HG02981 (cell line): ENCODE data around the gene P2RX6.
"Not testable (repeated sequence)": the region's sequence is repeated elsewhere in the genome, so short reads cannot be mapped to it uniquely, and the experiment has no call there.

Experiments used
- ATAC-seq: cut with Tn5 transposase; IDR thresholded peaks from one replicate; pipeline ENCODE4 v1.9.1; 2021; ENCODE audit warnings: mild to moderate bottlenecking, moderate library complexity; ENCODE audit not compliant: unreplicated experiment

Gene P2RX6

GRCh38 chr22:21030621-21031544 lies 15.9 kb downstream of the P2RX6 start:
- no peak for ATAC-seq

DNA sequence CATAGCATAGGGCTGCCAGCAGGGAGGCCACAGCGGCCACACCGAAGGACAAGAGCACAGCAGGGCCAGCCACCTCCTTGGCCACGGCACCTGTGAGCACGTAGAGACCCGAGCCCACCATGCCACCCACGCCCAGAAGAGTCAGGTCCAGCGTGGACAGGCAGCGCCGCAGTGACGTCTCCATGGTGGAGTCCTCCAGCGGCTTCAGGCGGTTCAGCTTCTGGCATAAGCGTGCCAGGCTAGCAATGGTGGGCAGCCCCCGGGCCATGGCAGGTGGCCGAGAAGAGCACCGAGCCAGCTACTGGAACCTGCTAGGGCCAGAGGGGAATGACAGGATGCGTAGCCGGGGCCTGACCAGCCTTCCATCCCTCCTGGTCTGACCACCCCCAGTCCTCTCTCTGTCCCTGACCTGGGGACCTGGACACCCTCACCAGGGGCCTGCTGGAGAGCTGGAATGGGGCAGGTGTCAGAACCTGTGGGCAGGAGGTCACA lies 16.6 kb downstream of the P2RX6 start:
- ATAC-seq, result no peak

DNA sequence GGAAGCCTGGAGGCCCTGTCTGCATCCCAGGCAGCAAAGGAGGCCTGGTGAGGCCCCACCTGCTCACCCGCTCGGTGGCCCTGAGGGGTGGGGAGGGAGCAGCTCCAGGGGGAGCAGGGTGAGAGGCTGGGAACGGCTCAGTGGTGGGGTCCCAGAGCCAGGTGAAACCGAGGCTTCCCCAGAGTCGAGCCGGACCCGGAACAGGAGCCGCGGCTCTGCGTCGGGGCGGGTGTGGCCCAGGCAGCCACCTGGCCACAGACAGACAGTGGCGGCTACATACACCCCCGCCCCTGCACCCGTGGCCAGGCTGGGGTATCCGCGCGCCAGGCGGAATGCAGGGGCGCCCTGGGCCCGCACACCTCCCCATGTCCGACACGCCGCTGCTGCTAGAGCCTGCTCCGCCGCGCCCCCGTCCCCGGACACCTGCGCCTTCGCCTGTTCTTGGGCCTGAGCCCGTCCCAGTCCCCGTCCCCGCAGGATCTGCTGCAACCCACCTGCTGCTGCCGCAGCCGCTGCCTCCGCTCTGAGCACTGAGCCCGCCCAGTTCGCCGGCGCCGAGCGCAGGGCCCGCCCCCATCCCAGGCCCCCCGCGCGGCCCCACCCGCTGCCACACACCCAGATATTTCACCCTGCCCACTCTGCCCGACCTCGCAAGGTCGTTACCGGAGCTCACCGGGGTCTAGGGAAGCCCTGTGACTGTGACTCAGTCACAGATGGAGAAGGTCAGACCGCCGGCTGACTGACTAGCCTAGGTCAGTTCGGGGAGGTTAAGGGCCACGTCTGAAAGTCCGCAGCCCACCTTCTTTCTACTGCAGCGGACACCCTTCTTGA lies 17.3 kb downstream of the P2RX6 start, which contains the start of gene SLC7A4:
SLC7A4 (minus strand) TSS at position 525 of the 831 bp plus-strand sequence. CDS start 749 bp downstream, outside the sequence.
- no peak for ATAC-seq

- no peak for ATAC-seq
Measured at GRCh38 chr22:21032868-21033688, 18.1 kb downstream of the P2RX6 start.

- no peak for ATAC-seq
Measured at GRCh38 chr22:21033895-21034294, 18.9 kb downstream of the P2RX6 start.

- ATAC-seq, result no peak
Measured at GRCh38 chr22:21034989-21035388, 20.0 kb downstream of the P2RX6 start.

DNA sequence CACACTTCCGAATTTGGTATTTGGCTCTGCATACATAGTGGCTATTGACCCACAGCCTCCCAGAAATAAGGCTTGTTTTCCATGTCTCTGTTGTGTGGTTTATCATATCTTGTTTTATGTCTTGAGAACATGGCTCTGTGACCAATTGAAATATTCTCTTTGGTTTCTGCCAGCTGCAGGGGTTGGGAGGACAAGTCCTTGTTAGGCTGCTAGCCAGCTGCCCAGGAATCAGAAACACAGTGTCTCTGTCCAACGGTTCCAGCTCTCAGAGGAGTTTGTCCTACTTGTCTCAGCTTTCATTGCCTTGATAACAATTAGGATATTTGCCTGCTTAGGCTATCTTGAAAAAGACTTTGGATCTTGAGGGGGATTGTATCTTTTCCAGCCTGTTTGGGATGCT lies 23.4 kb downstream of the P2RX6 start:
- no peak for ATAC-seq

DNA sequence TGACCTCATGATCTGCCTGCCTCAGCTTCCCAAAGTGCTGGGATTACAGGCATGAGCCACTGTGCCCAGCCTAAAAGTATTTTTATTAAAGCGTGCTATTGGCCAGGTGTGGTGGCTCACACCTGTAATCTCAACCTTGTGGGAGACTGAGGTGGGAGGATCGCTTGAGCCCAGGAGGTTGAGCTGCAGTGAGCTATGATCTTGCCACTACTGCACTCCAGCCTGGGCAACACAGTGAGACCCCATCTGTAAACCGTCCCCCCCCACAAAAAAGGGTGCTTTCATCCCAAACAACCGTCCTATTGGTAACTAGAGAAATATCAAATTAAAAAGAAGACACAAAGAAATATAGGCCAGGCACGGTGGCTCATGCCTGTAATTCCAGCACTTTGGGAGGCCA lies 24.2 kb downstream of the P2RX6 start:
- ATAC-seq, result not testable (repeated sequence)

GRCh38 chr22:21041937-21042336 lies 27.0 kb downstream of the P2RX6 start:
- ATAC-seq, result no peak

DNA sequence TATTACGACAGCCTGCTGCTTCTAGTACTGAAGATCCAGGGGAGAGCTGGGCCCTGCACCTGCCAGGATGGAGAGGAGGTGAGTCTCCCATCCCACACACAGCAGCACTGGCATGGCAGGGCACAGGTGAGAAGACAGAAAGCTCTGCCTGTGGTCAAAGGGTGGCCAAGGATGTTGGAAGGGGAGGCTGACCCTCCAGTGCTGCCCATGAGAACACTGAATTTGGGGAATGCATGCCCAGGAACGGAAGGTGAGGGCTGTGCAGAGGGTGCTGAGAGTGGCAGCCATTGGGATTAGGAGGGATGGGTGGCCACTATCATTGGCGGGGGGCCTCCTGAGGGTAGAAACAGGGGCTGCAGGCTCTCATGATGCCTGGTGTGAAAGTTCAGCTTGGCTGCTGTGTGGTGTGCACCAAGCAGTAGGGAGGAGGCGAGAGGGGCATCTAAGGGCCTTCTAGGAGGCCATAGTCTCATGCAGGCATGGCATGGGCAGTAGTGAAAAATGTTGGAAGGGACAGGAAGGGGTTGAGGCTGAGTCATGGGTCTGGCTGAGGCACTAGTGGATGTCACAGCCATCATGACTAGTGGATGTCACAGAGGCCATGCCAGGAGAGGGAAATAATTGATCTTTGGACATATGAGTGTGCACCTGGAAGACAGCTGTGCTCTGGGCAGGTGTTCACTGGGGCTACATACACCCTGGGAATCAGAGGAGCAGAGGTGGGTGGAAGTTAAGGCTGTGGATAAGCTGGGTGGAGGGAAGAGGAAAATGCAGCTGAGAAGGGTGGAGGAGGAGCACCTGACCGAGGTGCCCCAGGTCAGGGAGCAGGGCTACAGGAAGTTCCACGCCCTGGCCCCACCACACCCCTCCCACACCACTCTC lies 28.3 kb downstream of the P2RX6 start:
- ATAC-seq, result no peak

GRCh38 chr22:21043860-21044535 lies 29.0 kb downstream of the P2RX6 start:
- no peak for ATAC-seq

DNA sequence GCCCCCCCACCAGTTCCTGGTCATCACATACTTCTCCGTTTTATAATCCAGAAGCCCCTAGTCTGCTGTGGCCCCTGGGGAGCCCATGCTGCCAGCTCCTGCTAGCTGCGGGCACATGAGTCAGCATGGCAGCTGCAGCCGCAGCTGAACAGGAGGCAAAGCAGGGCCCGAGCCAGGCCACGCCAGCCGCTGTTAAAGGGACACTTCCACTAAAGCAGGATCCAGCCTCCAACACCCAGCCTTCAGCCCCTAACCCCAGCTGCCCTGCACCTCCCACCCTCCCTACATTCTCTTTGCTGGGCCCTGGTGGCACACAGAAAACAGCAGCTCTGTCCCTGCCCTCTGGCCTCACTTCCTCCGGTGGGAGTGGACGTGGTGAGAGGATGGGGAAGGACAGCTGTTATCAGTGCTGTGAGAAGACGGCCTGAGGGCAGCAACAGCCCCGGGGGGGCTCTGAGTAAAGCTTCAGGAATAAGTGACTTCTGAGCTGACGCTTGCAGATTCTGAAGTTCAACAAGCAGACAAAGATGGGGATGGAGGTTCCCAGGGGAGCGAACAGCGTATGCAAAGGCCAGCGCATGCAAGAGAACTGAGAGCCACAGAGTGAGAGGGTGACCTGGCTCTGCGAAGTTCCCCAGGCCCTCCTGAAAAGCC lies 30.1 kb downstream of the P2RX6 start:
- ATAC-seq, result peak; percentile 16

- ATAC-seq, result peak; percentile 86
Measured at GRCh38 chr22:21045585-21046294, 30.8 kb downstream of the P2RX6 start, which contains the start of gene LRRC74B. Gene LRRC74B (plus strand): TSS chr22:21045946. CDS start chr22:21045987, 41 bp downstream.

DNA sequence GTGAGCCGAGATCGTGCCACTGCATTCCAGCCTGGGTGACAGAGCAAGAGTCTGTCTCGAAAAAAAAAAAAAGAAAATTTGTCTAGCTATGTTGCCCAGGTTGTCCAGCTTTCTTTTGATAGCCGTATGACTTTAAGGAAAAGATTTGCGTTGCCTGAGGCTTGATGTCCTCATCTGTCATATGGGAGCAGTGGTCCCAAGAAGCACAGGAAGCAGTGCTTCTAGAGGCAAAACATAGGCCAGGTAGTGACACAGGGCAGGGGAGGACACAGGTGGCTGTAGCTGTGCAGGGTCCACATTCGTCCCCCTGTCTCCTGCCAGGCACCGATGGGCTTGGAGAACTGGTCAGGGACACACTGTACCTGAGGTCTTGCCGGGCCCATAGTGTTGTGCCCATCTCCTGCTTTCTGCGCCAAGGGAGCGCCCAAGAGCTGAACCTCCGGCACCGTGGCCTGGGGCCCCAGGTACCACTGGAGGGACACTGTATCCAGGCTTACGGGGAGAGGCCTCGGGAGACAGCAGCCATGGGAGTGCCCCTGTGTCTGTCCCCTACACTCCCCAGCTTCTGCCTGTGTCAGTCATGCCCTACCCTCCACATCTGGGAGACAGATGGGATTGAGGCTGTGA lies 32.2 kb downstream of the P2RX6 start:
- ATAC-seq, result no peak

DNA sequence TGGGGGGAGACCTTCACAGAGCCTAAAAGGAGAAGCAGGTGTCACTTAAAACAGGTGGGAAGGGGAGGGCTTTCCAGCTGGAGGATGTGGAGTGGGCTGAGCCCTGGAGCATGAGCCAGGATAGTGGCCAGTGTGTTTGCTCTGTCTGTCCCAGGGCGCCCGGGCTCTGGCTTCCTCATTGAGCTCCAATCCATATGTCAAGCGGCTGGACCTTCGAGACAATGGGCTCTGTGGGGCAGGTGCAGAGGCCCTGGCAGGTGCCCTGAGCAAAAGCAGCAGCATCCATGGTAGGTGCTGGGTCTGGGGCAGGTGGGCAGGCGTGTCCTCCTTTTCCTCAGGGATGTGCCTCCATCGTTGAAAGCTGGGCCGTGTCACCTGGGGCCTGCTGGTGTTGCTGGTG lies 32.8 kb downstream of the P2RX6 start:
- no peak for ATAC-seq

- not testable (repeated sequence) for ATAC-seq
Measured at GRCh38 chr22:21048448-21048847, 33.5 kb downstream of the P2RX6 start.

DNA sequence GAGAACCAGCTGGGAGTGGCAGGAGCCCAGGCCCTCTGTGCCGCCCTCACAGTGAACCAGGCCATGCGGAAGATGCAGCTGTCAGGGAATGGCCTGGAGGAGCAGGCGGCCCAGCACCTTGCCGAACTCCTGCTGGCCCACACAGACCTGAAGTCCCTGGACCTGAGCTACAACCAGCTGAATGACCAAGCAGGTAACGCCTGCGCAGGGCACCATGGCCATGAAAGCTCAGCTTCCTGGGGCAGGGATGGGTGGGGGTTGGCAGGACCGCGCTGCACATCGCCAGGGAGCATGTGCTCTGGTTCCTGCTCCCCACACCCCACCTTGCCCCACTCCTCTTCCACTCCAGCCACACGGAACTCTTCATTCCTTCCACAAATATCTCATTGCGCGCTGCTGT lies 34.0 kb downstream of the P2RX6 start:
- ATAC-seq, result not testable (repeated sequence)
